D721Med (cell line): ENCODE measurements around the gene TSN.
"Not testable (repeated sequence)": the region's sequence is repeated elsewhere in the genome, so short reads cannot be mapped to it uniquely, and the experiment has no call there.

Experiments
- DNase-seq: peaks from one replicate; pipeline ENCODE4 v3.0.0; 2011; ENCODE audit warnings: low spot score; ENCODE audit not compliant: insufficient read length
- FAIRE-seq: peaks from 2 replicates; lab custom pipeline; 2011; peaks lifted over from hg19 to GRCh38; lab: Jason Lieb, UNC
- CTCF ChIP-seq: IDR thresholded peaks from 2 replicates; pipeline ENCODE4 v1.5.1; 2012; ENCODE audit warnings: mild to moderate bottlenecking, control low read depth; ENCODE audit not compliant: insufficient read depth; ENCODE audit errors: missing control alignments

Gene TSN

GRCh38 chr2:121755237-121756111 is at the start of gene TSN:
Gene TSN (plus strand): TSS chr2:121755651. CDS start chr2:121755780, 129 bp downstream.
- TF ChIP-seq CTCF = no peak
- FAIRE-seq (no peak), DNase-seq (peak; percentile 45)

- FAIRE-seq (no peak), DNase-seq (no peak)
- no peak for TF ChIP-seq CTCF
These were observed 49.5 kb upstream of the TSN start for GRCh38 chr2:121705958-121706357.

- no peak for TF ChIP-seq CTCF
- FAIRE-seq (no peak), DNase-seq (no peak)
These were observed 48.0 kb upstream of the TSN start for GRCh38 chr2:121707344-121707919.

GRCh38 chr2:121707920-121708361 is 47.5 kb upstream of the TSN start:
- no peak for TF ChIP-seq CTCF
- DNase-seq (no peak), FAIRE-seq (no peak)

GRCh38 chr2:121709776-121710469 is 45.5 kb upstream of the TSN start:
- no peak for DNase-seq
- FAIRE-seq = no peak
- no peak for TF ChIP-seq CTCF

DNA sequence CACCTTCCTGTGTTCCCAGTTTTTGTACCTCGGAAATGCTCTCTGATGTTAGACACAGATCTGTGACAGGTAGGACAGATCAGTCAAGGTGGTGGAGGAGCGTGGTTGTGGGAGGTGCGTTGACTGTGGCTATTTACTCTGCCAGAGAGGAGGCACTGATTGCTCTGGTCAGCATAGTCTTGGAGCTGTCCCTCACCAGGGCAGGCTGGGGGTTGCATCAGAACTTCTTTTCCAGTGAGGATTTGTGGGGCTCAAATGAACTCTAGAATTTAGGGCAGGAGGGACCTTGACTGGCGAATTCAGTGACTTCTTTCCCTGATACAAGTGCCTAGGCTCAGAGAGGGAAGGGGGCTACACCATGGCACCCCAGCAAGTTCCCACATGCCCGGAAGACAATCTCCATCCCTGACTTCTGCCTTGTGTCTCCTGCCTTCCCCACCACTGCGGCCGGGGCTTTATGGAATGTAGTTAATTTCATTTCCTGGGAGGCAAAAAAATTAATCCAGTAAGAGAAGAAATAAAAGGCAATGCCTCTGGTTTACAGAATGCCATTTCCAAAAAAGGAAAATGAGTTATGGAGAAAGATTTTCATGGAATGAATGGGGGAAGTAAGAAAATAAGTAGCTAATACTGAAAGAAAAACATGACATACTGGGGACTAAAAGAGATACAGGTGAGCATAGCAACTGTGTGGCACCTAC is 44.8 kb upstream of the TSN start:
- FAIRE-seq (no peak), DNase-seq (no peak)
- no peak for TF ChIP-seq CTCF

DNA sequence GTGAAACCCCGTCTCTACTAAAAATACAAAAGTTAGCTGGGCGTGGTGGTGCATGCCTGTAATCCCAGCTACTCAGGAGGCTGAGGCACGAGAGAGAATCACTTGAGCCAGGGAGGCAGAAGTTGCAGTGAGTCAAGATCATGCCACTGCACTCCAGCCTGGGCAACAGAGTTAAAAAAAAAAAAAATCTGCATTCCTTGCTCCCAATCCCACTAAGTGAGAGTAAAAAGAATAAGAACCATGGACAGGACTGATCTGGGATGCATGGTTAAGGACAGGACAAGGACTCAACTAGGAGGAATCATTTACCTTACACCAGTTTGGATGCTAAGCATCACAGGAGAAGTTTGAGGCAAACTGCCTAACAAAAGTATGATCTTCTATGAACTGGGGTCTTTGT is 44.0 kb upstream of the TSN start:
- not testable (repeated sequence) for FAIRE-seq, DNase-seq
